Prostate gland (tissue), 2 donors: ENCODE results near the gene PCNX1.

Experiments used
- POLR2AphosphoS5 ChIP-seq: sonication (generic); formaldehyde crosslinking; IDR thresholded peaks from one replicate; pipeline ENCODE4 v1.6.1; 2017; ENCODE audit warnings: antibody characterized with exemption
- TF ChIP-seq, protein P1 (sequence below), 4 experiments: fragments of 200-600 bp in 2 of 4; fragments of 450-650 bp in 2 of 4; sonication (generic) in 2 of 4; IDR thresholded peaks; 1 replicate in 3 of 4; 2 replicates in 1 of 4; pipeline ENCODE4 v1.5.1; 2016 to 2019; ENCODE audit warnings: antibody characterized with exemption in 4 of 4, mild to moderate bottlenecking in 2 of 4, moderate library complexity in 2 of 4

DNA sequence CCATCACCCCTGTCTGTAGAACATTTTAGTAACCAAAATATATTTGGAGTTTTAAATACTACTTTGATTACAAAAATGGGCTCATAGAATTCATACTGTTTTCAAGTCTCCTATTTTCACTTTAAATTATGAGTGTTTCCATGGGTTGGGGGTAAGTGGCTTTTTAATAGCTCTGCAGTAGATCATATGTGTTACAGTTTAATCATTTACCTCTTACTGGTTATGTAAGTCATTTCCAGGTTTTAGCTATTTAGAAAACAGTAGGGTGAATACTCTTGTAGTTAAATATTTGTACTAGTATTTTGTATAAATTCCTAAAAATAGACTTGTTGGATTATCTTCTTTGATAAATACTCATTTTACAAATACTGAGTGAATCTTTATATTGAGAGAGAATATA lies 8.2 kb downstream of the PCNX1 start:
- TF ChIP-seq, protein P1, sequence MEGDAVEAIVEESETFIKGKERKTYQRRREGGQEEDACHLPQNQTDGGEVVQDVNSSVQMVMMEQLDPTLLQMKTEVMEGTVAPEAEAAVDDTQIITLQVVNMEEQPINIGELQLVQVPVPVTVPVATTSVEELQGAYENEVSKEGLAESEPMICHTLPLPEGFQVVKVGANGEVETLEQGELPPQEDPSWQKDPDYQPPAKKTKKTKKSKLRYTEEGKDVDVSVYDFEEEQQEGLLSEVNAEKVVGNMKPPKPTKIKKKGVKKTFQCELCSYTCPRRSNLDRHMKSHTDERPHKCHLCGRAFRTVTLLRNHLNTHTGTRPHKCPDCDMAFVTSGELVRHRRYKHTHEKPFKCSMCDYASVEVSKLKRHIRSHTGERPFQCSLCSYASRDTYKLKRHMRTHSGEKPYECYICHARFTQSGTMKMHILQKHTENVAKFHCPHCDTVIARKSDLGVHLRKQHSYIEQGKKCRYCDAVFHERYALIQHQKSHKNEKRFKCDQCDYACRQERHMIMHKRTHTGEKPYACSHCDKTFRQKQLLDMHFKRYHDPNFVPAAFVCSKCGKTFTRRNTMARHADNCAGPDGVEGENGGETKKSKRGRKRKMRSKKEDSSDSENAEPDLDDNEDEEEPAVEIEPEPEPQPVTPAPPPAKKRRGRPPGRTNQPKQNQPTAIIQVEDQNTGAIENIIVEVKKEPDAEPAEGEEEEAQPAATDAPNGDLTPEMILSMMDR (IDR thresholded peaks at IDR 0.05): no peak
- no peak for TF ChIP-seq POLR2AphosphoS5
